ENCODE data around the gene CR1.

- no peak for TF ChIP-seq CEBPB (IDR thresholded peaks at IDR 0.05; ENCODE audit: low read depth, low read length)
- TF ChIP-seq POLR2A (IDR thresholded peaks at IDR 0.05; ENCODE audit: low read depth, low read length) = no peak
- no peak for TF ChIP-seq BHLHE40 (IDR thresholded peaks at IDR 0.05; ENCODE audit: low read depth, low read length)
- no peak for TF ChIP-seq FOS (IDR thresholded peaks at IDR 0.05; ENCODE audit: low read depth, low read length)
- TF ChIP-seq CTCF (conservative IDR thresholded peaks at IDR 0.05; ENCODE audit: low read depth, low read length) = no peak
- no peak for TF ChIP-seq SMC3 (IDR thresholded peaks at IDR 0.05; ENCODE audit: low read depth, low read length)
- no peak for TF ChIP-seq MAZ (IDR thresholded peaks at IDR 0.05; ENCODE audit: borderline replicate concordance, low read depth, low read length)
- TF ChIP-seq ELK1 (IDR thresholded peaks at IDR 0.05; ENCODE audit: borderline replicate concordance, low read depth, low read length) = no peak
- no peak for TF ChIP-seq RFX5 (IDR thresholded peaks at IDR 0.05; ENCODE audit: low read depth, low read length)
These were observed 2.7 kb upstream of the CR1 start for GRCh38 chr1:207493212-207493611.

All from IMR-90 (cell line).